Vagina (tissue), 2 donors: ENCODE data around the gene UAP1.

Experiments
- POLR2A ChIP-seq, 2 donors: fragments of 450-650 bp; IDR thresholded peaks; one replicate each; pipeline ENCODE4 v1.6.1; 2017; ENCODE audit warnings: antibody characterized with exemption in 2 of 2, mild to moderate bottlenecking in 2 of 2, moderate library complexity in 2 of 2
- TF ChIP-seq, protein P1 (sequence below), 3 experiments: fragments of 450-650 bp in 2 of 3; fragments of 200-600 bp in 1 of 3; sonication (generic) in 1 of 3; IDR thresholded peaks; one replicate each; pipeline ENCODE4 v1.5.1; 2017 to 2019; ENCODE audit warnings: antibody characterized with exemption in 3 of 3, mild to moderate bottlenecking in 2 of 3, moderate library complexity in 2 of 3

- TF ChIP-seq POLR2A (IDR thresholded peaks at IDR 0.05), result no peak
- TF ChIP-seq, protein P1, sequence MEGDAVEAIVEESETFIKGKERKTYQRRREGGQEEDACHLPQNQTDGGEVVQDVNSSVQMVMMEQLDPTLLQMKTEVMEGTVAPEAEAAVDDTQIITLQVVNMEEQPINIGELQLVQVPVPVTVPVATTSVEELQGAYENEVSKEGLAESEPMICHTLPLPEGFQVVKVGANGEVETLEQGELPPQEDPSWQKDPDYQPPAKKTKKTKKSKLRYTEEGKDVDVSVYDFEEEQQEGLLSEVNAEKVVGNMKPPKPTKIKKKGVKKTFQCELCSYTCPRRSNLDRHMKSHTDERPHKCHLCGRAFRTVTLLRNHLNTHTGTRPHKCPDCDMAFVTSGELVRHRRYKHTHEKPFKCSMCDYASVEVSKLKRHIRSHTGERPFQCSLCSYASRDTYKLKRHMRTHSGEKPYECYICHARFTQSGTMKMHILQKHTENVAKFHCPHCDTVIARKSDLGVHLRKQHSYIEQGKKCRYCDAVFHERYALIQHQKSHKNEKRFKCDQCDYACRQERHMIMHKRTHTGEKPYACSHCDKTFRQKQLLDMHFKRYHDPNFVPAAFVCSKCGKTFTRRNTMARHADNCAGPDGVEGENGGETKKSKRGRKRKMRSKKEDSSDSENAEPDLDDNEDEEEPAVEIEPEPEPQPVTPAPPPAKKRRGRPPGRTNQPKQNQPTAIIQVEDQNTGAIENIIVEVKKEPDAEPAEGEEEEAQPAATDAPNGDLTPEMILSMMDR (IDR thresholded peaks at IDR 0.05), result no peak
Measured at GRCh38 chr1:162631546-162632191, 70.1 kb downstream of the UAP1 start.
